Measurements from ENCODE around the gene GABBR1.

Gene GABBR1

DNA sequence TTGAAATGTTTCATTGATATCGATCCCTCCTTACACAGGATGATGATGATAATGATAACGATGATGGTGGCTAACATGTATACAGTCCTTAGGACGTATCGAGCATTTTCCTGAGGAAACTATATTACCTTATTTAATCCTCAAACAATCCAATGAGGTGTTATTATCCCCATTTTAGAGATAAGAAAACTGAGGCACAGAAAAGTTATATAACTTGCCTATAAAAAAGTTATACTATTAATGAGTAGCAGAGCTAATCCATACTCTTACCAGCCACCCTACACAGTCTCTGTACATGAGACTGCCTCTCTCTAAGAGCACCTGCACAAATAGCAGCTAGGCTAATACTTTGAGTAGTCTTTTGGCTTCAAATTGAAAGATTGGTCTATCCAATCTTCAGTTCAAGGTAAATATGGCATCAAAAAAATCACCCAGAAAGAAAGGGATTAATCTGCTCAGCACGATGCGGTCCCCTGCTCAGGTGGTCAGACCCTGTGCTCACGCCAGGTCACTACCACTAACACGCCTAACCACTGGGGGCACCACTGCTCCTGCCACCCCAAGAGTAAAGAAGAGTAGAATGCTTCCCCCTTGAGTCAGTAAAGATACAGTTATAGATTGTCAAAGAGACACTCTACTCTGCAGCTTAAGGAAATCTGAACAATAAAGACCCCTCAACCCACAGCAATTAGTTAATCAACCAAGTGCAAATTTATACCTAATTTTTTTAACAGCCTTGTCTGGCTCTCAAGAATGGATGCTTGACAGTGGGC lies 15.0 kb downstream of the GABBR1 start:
- DNase-seq: no peak

DNA sequence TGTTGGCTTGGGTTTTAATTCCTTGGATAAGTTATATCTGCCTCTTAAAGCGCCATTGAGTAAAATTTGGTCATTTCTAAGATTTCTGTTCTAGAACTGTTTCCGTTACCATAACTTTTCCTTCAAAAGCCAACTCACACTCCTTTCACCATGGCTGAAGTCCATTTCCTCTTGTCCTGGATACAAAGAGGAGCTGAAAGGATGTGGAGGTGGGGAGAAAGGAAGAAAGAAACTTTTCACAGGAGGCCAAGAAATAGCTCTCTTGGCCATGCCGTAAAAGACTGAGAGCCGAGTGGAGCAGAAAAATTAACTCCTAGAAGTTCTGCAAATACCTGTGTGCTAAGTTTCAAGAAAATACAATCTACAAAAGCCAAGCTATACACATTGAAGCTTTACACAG lies 21.6 kb downstream of the GABBR1 start:
- DNase-seq: no peak

DNA sequence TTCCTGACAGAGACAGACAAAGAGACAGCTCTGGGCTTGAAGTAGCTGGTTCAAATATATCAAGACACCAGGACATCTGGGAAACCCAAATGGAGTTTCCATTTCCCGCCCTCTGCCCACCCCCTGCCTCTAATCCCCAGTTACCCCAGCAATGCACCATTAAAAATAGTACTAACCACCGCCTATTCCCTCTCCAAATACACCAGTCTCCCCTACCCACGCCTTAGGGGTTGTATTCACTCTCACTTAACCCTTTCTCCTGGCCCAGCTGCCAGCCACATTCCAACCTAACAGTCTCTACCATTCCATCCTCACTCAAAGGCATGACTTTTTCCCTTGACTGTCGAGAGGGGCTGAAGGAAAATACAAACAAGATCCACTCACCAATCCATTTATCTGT lies 22.4 kb downstream of the GABBR1 start:
- no peak for DNase-seq

GRCh38 chr6:29608131-29608530 lies 24.9 kb downstream of the GABBR1 start:
- no peak for DNase-seq

DNA sequence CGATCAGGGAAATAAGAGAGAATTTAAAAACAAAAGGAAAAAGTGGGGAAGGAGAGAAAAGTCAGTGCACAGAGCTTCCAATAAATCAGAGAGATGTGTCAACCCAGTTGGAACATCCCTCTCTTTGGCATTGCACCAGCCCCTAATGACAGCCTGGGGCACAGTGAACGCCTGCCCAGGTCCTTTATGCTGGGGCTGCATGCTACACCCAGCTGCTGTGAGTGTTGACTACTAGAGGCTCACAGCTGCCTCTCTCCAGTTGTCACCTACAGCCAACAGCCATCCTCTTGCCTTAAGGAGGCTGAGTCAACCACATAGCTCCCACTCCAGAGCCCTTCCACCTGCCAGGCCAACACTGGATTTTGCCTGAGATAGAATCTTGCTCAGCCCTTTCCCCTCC lies 29.1 kb downstream of the GABBR1 start:
- DNase-seq: peak; percentile 18

- no peak for DNase-seq
Measured at GRCh38 chr6:29603456-29603855, 29.5 kb downstream of the GABBR1 start.

GRCh38 chr6:29602564-29603361 lies 30.2 kb downstream of the GABBR1 start:
- DNase-seq: peak; percentile 45

DNA sequence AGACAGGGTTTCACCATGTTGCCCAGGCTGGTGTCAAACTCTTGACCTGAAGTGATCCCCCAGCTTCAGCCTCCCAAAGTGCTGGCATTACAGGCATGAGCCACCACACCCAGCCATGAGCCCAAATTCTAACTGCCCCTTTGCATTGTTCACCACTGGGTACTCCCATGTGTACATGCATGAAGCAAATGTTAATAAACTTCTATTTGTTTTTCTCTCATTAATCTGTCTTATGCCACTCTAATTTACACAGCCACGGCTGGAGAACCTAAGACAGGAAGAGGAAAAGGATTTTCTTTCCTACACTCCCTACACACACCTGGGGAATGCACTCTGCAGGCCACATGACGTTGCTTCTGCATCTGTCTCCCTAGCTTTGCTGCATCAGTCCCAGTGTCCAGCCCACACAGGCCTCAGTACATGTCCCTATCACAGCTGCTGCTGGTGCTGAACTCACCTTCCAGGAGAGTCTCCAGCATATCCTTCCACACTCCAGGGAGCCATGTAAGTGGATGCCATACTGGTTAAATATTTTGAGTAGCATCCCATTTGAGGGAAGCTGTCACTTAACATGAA lies 34.7 kb downstream of the GABBR1 start:
- DNase-seq: no peak

- no peak for DNase-seq
Measured at GRCh38 chr6:29597184-29597583, 35.8 kb downstream of the GABBR1 start.

DNA sequence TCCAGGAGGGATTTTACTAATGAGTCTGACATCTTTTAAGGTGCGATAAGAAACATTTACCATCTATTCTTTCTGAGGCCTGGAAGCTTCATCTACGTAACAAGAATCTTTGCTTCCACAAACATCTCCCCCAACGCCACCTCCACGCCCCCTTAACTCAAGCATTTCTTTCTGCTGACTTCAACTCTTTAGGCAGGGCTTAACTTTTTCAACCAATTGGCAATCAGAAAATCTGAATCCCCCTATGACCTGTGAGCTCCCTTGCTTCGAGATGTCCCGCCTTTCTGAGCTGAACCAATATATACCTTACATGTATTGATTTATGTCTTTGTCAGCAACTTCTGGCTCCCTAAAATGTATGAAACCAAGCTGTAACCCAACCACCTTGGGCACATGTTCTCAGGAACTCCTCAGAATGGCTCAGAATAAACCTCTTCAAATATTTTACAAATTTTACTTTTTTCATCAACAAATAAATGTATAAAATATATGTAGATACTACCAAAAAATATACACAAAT lies 36.5 kb downstream of the GABBR1 start:
- no peak for DNase-seq

GRCh38 chr6:29593199-29593855 lies 39.7 kb downstream of the GABBR1 start:
- DNase-seq: no peak

- DNase-seq: no peak
Measured at GRCh38 chr6:29591677-29592076, 41.3 kb downstream of the GABBR1 start.

DNA sequence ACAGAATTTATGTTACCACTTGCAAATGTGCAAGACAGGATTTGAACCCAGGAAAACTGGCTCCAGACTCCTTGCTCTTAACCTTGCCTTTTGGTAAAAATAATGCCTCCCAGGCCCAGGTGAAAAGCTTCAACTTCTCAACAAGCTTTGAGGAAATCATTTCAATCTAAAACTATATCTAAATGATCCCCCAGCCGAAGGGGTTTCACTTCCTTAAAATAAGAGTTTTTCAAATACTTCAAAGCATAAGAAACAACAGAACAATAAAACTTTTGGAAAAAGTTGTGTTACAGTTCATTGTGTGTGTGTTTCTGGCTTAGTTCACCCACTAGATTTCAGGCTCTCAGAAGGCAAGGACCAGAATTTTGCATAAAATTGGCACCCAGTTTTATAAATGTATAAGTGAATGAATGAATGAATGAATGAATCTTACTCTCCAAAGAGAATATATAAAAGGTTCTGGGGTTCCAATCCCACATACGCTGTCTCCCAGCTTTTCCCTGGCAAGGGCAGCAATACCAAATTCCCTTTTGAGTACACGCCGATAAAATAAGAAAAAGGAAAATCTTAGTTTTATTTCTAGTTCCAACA lies 42.7 kb downstream of the GABBR1 start:
- no peak for DNase-seq

GRCh38 chr6:29589423-29590048 lies 43.4 kb downstream of the GABBR1 start:
- DNase-seq: peak; percentile 68

DNA sequence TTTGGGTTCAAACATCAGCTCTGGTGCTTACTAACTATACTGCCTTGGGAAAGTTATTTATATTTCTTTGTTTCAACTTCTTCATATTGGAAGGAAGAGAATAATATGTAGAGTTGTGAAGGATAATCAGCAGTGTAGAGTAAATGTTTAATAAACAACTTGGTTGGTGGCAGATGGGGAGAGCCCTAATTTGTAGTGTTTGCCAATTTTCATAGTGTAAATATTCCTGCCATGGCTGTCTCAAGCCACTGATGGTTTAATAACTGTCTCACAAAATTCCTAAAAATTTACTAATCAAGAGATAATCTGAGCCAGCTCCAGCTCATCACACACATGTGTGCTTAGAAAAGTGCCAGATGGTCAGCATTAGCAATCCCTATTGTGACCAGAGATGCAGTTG lies 48.2 kb downstream of the GABBR1 start, which contains the start of gene OR2H2:
Gene OR2H2 (plus strand): TSS at position 301 of the 400 bp plus-strand sequence. CDS start 2,824 bp downstream, outside the sequence.
- no peak for DNase-seq

- DNase-seq: no peak
Measured at GRCh38 chr6:29577544-29577943, 55.4 kb downstream of the GABBR1 start.

DNA sequence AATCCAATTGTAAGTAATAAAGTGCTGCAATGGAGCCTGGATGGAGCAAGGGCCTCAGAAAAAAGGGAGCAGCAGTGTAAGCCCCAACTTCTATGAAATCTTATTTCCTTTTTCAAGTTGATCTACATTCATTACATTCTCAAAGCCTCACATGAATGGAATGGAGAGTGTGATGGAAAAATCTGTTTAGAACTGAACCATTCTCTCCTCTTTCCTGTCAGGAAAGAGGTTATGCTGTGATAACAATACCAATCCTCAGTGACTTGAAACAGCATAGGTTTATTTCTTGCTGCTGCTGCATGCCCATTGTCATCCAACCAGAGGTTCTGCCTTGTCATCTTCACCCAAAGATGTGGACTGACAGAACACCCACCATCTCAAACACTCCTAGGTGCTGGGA lies 56.9 kb downstream of the GABBR1 start:
- DNase-seq: no peak

- DNase-seq: no peak
Measured at GRCh38 chr6:29567991-29568390, 65.0 kb downstream of the GABBR1 start.

DNA sequence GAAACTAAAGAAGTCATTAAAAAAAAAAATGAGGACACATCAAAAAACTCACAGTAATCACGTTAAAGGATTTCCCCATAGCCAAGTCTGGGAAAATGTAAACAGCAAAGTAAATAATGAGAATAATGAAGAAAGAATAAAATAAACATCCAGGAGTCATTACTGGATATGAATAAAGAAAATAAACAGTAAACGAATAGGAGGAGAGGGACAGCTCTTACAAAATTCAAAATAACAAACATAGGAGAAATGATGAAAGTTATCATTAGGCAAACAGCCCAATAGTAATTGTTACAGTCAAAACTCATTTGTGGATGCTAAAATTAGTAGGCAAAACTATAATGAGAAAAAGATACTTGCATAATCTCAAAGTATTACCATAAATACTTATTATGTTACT lies 65.4 kb downstream of the GABBR1 start:
- no peak for DNase-seq

GRCh38 chr6:29566856-29567255 lies 66.1 kb downstream of the GABBR1 start:
- DNase-seq: no peak

DNA sequence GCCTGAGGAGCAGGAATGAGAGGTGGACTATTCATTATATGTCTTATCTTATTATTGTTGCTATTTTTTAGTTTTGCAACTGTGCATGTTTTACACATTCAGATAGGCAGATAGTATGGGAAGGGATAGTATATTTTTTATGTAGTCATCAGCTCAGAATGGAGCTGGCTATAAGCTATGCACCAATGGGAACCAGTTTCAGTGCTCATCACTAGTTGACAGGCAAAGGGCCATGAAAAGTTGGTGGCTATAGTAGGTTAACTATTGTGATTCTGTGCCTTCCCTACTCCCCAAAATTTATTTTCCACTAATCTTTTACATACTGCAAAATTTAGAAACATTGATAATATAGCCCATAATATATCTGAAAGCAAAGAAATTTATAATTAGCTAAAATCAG lies 68.1 kb downstream of the GABBR1 start:
- DNase-seq: no peak

DNA sequence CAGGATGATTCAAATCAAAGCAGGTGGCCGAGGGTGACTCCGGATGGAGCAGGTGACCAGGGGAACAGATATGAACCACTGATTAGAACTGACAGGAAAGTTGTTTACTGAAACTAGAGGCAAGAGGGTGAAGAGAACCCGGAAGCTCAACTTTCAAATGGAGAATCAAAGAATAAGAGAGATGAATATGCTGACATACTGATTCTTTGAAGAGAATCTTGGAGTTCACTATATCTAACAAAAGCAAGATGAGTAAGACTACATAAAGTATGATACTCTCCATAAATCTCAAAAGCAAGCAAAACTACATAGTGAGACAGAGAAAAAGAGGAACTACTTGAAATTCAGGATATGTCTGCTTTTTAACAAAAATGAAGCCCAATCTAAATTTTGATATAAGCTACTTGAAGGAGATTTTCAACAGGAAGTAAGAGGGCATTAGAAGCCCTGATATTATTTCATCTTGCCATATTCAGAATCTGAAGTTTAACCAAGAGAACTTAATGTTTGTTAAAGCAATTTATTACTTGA lies 69.5 kb downstream of the GABBR1 start:
- peak; percentile 42 for DNase-seq

Data from DMS53 (cell line).